HepG2 (cell line): ENCODE measurements around the gene TRAF3. TPM values are rescaled to one million over a fixed set of nuclear protein-coding genes. Genes with fewer than 3 reads are reported as not detected.

Experiments
- AGO2 ChIP-seq: fragments of 200-400 bp; formaldehyde crosslinking; optimal IDR thresholded peaks from 2 replicates; pipeline ENCODE3; 2017; ENCODE audit warnings: mild to moderate bottlenecking, low read depth, low read length, moderate library complexity
- ATF6 ChIP-seq: sonication (generic); formaldehyde crosslinking; conservative IDR thresholded peaks from 2 replicates; pipeline ENCODE4 v1.4.0; 2020; ENCODE audit warnings: missing genetic modification reagents
- CREM ChIP-seq, 2 experiments: sonication (generic) in 1 of 2; formaldehyde crosslinking in 1 of 2; IDR thresholded peaks; 2 replicates each; pipeline versions ENCODE4 v1.4.0 to v1.6.1; 2016 to 2020; ENCODE audit warnings: antibody characterized with exemption in 1 of 2, mild to moderate bottlenecking in 1 of 2, missing genetic modification reagents in 1 of 2
- CTCF ChIP-seq: sonication (generic); formaldehyde crosslinking; IDR thresholded peaks from 2 replicates; pipeline ENCODE4 v1.5.0; 2020; ENCODE audit warnings: mild to moderate bottlenecking, missing genetic modification reagents, moderate library complexity
- FOXO4 ChIP-seq: sonication (generic); formaldehyde crosslinking; conservative IDR thresholded peaks from 2 replicates; pipeline ENCODE4 v1.8.1; 2023; ENCODE audit warnings: missing genetic modification reagents
- GTF3A ChIP-seq: sonication (generic); formaldehyde crosslinking; conservative IDR thresholded peaks from 2 replicates; pipeline ENCODE4 v1.4.0; 2020; ENCODE audit warnings: mild to moderate bottlenecking, missing genetic modification reagents
- MEIS1 ChIP-seq: sonication (generic); formaldehyde crosslinking; IDR thresholded peaks from 2 replicates; pipeline ENCODE4 v1.9.0; 2021; ENCODE audit warnings: mild to moderate bottlenecking, missing genetic modification reagents, moderate library complexity, borderline replicate concordance
- RELA ChIP-seq: sonication (generic); formaldehyde crosslinking; IDR thresholded peaks from 2 replicates; pipeline ENCODE4 v1.4.0; 2020; ENCODE audit warnings: missing genetic modification reagents
- ZBTB3 ChIP-seq: sonication (generic); formaldehyde crosslinking; IDR thresholded peaks from 2 replicates; pipeline ENCODE4 v1.4.0; 2020; ENCODE audit warnings: low read depth, mild to moderate bottlenecking, moderate library complexity, missing genetic modification reagents, borderline replicate concordance
- ZFYVE20 ChIP-seq: sonication (generic); formaldehyde crosslinking; IDR thresholded peaks from 2 replicates; pipeline ENCODE4 v1.8.0; 2023; ENCODE audit warnings: low read depth, mild to moderate bottlenecking, moderate library complexity, missing genetic modification reagents, borderline replicate concordance
- ZKSCAN8 ChIP-seq: IDR thresholded peaks from 2 replicates; pipeline ENCODE4 v1.6.1; 2016; ENCODE audit warnings: borderline replicate concordance, missing genetic modification reagents, missing compliant biosample characterization
- ZMAT3 ChIP-seq: sonication (generic); formaldehyde crosslinking; conservative IDR thresholded peaks from 2 replicates; pipeline ENCODE4 v1.7.0; 2021; ENCODE audit warnings: missing genetic modification reagents
- ZNF142 ChIP-seq: sonication (generic); formaldehyde crosslinking; IDR thresholded peaks from 2 replicates; pipeline ENCODE4 v1.4.0; 2020; ENCODE audit warnings: missing genetic modification reagents
- ZNF558 ChIP-seq: sonication (generic); formaldehyde crosslinking; IDR thresholded peaks from 2 replicates; pipeline ENCODE4 v1.9.0; 2022; ENCODE audit warnings: mild to moderate bottlenecking, missing genetic modification reagents, borderline replicate concordance
- ZNF772 ChIP-seq: sonication (generic); formaldehyde crosslinking; IDR thresholded peaks from 2 replicates; pipeline ENCODE4 v1.5.0; 2020; ENCODE audit warnings: mild to moderate bottlenecking, missing genetic modification reagents
- polyA plus RNA-seq, 8 experiments: library from polyadenylated mRNA; depleted of rRNA in 3 of 8; stranded (reverse) in 7 of 8; unstranded in 1 of 8; fragments of >200 nt; fragmentation: Illumina TruSeq in 4 of 8; extraction: Trizol in 4 of 8; gene quantifications; 2 replicates each; pipeline versions ENCODE4 v1.2.1 to v1.2.3, GENCODE V29; 2011 to 2016; ENCODE audit warnings: low read depth in 4 of 8, missing spikeins in 1 of 8, mixed read lengths in 1 of 8; ENCODE audit not compliant: insufficient read depth in 1 of 8
- total RNA-seq, 5 experiments: library from RNA; depleted of rRNA; stranded (reverse); fragments of >200 nt; fragmentation: Illumina TruSeq; extraction: Trizol; gene quantifications; 2 replicates each; pipeline ENCODE4 v1.2.3, GENCODE V29; 2016; ENCODE audit warnings: low read depth in 1 of 5

The TRAF3 gene
- total and polyA plus RNA-seq, 2 of the 13 experiments (the other 11 are each of a cell fraction or from before 2014, with no cell fraction given), result 6.9 to 12.2 TPM

- TF ChIP-seq ZNF142 (CRISPR knock-in tag) (no peak; the same call in 1 of the 2 replicates), ZMAT3 (CRISPR knock-in tag) (peak; percentile 60), CTCF (CRISPR knock-in tag) (peak; percentile 38), CREM (IDR thresholded peaks at IDR 0.05) (no peak), CREM (CRISPR knock-in tag; IDR thresholded peaks at IDR 0.05) (no peak), MEIS1 (0 out of 2 replicates have a peak, but pooled peaks have one; percentile 36), ZFYVE20 (no peak), ZKSCAN8 (0 out of 2 replicates have a peak, but pooled peaks have one; percentile 35), ZNF772 (peak; percentile 83), GTF3A (CRISPR knock-in tag) (no peak), ZBTB3 (CRISPR knock-in tag) (no peak), FOXO4 (CRISPR knock-in tag) (no peak), ATF6 (CRISPR knock-in tag) (no peak), ZNF558 (CRISPR knock-in tag) (no peak), AGO2 (no peak), RELA (no peak)
These were observed 145.4 kb downstream of the TRAF3 start, which contains the start of gene AMN (continued) for GRCh38 chr14:102922490-102923200.
